ENCODE results near the gene PRLH.

- TF ChIP-seq GABPA (IDR thresholded peaks at IDR 0.05 in 1 of 2, conservative IDR thresholded peaks at IDR 0.05 in 1 of 2), result peak in 1 of 2 donors; percentile 22
- no peak for TF ChIP-seq SP1 (IDR thresholded peaks at IDR 0.05)
- TF ChIP-seq CTCF (IDR thresholded peaks at IDR 0.05; ENCODE audit: low read depth, low read length, missing input control), result no peak
- no peak for TF ChIP-seq HNF4A (conservative IDR thresholded peaks at IDR 0.05)
- TF ChIP-seq TAF1 (conservative IDR thresholded peaks at IDR 0.05), result no peak
- TF ChIP-seq JUND (IDR thresholded peaks at IDR 0.05), result no peak
- TF ChIP-seq MAX (IDR thresholded peaks at IDR 0.05), result no peak
- TF ChIP-seq YY1 (IDR thresholded peaks at IDR 0.05), result no peak
- no peak for TF ChIP-seq ZBTB33 (IDR thresholded peaks at IDR 0.05)
- TF ChIP-seq ATF3 (IDR thresholded peaks at IDR 0.05), result no peak
Observed at GRCh38 chr2:237603049-237603717, 36.8 kb downstream of the PRLH start.

All from liver (tissue), 3 donors.